NCI-H526 treated with DMSO at 0.1 percent for 48 hours (cell line): ENCODE measurements around the gene ZSWIM6.

Source experiments
- DNase-seq: peaks from one replicate; lab custom pipeline; 2025; lab: John Stamatoyannopoulos, UW

ZSWIM6 gene

DNA sequence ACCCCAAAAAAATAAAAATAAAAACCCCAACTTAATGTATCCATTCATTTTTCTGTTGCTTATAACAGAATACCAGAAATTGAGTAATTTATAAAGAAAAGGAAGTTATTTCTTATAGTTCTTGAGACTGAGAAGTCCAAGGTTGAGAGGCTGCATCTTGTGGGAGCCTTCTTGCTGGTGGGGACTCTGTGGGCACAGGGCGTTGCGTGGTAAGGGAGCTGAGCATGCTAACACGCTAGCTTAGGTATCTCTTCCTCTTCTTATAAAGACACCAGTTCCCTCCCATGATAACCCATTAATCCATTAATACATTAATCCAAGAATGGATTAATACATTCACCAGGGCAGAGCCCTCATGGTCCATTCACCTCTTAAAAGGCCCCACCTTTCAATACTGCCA lies 150.9 kb downstream of the ZSWIM6 start:
- DNase-seq, result no peak

DNA sequence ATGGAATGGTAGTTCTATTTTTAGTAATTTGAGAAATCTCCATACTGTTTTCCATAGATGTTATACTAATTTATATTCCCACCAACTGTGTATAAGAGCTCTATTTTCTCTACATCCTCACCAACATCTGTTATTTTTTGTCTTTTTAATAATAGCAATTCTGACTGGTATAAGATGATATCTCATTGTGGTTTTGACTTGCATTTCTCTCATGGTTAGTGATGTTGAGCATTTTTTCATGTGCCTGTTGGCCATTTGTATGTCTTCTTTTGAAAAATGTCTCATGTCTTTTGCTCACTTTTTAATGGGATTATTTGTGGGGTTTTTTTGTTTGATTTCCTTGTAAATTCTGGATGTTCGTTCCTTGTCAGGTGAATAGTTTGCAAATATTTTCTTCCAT lies 154.4 kb downstream of the ZSWIM6 start:
- no peak for DNase-seq

DNA sequence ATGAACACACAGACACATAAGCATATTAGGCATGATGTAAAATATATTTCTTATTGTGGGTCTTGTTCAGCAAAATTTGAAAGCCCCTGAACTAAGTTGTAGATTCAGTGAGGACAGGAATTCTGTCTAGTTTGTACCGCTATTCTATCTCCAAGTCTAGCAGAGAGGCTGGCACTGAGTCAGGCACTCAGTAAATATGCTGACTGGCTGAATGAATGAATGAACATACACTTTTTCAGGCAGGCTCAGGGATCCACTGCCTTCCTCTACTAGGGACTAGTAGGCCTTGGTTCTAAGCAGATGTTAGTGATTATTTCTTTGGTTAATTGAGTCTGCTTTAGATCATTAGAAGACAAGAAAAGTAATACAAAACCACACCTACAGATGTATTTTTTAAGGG lies 157.5 kb downstream of the ZSWIM6 start:
- no peak for DNase-seq

DNA sequence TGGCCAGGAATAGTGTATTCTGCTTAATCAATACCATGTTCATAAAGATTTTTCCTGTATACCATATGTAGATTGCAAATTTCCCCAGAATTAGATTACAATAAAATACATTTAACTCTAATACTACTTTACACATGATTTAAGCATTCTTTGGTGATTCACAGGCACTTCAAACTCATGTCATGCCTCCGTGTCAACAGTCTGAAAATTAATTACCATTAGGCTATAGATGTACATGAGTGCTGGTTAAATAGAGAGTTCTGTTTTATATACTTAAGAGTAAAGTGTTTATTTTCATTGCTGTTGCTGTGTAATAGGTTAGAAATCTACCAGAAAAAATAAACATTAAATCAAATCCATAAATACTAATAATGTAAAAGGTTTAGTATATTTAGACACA lies 159.8 kb downstream of the ZSWIM6 start:
- no peak for DNase-seq

DNA sequence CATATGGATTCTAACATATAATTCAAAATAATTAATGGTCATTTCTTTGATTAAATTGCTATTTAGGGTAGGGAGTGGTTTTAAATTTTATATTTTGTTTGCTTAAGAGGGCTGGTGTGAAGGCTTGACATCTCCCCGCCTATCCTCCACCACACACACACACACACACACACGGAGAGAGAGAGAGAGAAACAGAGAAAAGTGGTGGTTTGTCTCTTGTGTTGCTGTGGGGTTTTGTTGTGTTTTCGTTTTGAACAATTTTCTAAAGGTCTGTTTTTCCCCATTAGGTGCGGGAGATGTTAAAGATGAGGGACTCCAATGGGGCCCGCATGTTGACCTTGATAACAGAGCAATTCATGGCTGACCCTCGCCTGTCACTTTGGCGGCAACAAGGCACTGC lies 161.9 kb downstream of the ZSWIM6 start:
- peak; percentile 27 for DNase-seq

DNA sequence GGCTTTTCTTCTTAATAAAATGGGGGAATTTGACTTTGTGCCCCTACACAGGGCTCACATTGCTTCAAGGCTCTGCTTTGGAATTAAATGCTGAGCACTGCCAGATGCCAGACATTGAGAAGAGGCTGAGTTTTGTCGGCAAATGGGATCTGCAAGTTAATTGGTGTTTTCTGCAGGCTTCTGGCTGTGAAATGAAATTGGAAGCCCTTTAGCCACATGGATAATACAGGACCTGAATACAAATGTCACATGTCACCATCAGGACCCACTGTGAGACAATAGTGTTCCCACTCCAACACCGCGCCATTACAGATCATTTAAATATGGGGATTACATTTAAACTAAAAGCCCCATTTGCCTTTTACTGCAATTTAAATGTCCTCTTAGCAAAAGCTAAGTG lies 164.4 kb downstream of the ZSWIM6 start:
- no peak for DNase-seq

DNA sequence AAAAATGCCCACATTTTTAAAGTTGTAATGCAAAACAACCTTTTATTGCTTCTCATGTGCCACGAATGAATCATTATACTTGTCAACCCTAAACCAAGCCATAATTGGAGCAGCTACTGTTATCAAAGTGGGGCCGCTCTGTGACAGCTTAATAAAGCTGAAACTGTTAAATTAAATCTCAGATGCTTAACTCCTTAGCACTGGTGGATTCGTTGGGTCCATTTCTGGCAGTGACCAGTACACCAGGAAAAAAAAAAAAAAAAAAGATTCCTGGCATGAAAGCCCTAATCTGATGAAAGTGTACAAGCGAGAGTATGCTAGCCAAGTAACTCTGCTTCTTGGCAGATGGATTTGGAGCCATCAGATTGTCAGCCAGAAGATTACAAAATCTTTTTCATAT lies 164.8 kb downstream of the ZSWIM6 start:
- no peak for DNase-seq

DNA sequence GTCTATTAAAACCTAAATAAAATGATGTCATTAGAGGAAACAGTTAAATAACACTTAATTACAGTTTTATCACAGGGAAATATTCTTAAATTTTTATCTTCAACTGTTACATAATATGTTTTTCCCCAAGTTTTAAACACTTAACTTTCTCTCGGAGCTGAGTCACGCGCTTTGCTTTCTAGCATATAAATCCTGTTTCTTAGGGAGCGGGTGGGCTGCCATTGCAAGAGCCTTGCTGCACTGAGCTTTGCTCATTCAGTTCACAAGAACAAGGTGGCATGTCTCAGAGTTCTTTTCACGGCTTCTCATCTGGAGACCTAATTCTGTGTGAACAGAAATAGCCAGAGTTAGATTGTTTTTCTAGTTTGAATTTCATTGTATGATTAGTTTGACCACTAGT lies 166.1 kb downstream of the ZSWIM6 start:
- no peak for DNase-seq

DNA sequence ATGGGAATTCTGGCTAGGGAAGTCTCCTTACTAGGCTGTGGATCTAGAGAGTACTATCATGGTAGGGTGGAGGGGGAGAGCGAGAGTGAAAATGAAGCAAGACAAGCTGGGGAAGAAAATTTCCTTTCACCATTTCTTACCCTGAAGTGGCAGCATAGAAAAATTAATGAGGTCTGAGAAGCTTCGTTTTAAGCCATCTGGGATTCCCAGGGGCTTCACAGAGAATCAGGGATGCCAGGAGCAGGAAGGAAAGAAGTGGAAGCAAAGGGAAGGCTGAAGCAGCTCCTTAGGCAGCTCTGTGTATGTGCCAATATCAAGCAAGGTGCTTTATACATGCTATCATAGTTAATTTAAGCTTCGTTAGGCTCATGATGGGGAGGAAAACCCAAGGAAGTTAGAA lies 169.9 kb downstream of the ZSWIM6 start:
- DNase-seq, result no peak

DNA sequence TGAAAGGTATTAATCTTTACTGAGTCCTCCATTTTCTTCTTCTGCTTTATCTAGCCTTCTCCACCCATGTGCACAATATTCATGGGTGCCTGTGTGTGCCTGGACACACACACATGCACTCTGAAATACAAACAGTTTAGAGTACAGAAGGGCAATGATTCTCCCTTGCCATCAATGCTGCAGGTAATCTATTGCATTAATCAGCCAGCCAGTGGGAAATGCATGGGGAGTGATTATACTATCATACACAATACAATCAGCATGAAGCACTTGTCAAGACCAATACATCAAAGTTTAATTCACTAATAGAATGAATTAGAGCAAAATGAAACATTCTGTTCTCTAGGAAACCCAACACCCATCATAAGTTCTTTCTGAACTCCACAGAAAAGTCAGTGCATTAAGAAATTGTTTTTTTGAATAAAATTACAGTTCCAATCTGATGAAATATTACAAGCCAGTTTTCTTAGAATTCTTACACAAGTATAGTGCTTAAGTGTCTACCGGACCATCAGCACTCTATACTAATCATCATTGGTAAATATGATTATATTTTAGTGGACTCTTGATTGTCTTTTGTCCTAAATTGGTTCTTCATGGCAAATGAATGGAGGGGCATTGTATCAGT lies 172.2 kb downstream of the ZSWIM6 start:
- DNase-seq, result no peak

DNA sequence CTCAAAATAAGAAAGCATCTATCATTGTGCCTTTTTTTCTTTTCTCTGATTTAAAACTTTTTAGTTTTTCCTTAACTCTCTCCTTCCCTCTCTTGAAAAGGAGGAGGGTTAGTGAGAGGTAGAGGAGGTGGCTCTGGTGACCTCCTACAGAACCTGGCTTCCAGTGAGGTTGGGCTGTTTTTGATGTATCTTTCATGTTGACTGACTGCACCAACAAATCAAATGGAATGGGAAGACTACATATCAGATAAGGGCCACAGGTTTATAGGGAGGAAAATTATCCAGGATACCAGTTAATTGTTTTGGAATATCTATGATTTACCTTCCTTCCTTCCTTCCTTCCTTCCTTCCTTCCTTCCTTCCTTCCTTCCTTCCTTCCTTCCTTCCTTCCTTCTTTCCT lies 173.2 kb downstream of the ZSWIM6 start:
- no peak for DNase-seq

DNA sequence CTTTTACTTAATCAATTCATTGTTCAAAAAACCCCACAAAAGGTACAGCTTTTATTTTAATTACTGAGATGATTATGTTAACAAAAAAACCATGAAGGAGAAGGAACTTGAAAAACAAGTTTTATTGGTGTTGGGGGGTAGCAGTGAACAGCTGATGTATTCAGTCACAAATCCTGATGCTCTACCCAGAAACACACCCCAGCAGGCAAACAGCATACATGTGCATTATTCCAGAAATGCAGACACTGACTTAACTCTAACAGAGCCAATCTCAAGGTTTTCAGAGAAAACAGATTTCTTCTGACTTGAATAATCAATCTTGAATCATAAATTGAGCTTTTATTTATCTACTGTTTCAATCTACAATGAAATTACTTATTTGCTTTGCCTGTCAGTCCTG lies 175.2 kb downstream of the ZSWIM6 start:
- no peak for DNase-seq

DNA sequence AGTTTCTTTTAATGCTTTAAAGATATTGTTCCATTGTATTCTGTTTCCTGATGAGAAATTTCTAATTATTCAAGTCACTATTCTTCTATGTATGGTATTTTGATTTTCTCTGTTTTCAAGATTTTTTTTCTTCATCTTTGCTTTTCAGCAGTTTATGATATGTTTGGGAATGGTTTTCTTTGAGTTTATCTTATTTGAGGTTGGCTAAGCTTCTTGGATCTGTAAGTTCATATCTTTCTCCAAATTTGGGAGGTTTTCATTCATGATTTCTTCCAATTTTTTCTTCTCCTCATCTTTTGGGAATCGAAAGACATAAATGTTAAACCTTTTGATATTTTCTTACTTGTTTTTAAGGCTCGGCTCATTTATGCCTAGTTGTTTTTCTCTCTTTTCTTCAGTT lies 184.9 kb downstream of the ZSWIM6 start:
- DNase-seq, result no peak

DNA sequence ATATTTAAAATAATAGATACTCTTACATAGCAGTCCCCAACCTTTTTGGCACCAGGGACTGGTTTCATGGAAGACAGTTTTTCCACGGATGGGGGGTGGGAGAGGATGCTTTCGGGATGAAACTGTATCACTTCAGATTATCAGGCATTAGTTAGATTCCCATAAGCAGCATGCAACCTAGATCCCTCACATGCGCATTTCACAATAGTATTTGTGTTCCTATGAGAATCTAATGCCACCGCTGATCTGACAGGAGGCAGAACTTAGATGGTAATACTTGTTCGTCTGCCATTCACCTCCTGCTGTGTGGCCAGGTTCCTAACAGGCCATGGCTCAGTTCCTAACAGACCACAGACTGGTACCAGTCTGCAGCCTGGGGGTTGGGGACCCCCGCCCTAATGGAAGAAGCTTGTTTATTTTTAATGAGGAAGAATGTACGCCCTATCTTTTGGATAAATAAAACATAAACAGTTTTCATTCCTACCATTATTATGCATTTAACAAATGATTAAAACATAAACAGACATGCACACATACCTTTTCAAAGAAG lies 187.7 kb downstream of the ZSWIM6 start:
- no peak for DNase-seq

DNA sequence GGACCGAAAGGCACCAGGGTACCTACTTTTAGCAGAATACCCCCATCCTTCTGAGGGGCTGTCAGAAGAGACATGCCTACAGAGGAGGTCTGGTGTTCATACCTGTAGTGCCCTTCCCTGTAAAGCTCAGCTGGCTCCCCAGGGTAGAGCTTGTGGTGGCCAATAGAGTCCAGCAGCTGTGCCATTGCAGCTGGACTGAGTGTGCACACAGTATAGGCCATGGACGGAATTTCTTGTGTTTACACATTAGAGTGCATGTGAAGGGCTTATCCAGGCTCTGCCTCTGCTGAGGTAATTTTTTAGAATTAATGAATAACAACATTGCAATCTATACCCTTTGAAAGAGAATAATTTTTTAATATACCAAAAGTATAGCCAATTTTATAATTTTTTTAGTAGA lies 191.0 kb downstream of the ZSWIM6 start:
- no peak for DNase-seq

DNA sequence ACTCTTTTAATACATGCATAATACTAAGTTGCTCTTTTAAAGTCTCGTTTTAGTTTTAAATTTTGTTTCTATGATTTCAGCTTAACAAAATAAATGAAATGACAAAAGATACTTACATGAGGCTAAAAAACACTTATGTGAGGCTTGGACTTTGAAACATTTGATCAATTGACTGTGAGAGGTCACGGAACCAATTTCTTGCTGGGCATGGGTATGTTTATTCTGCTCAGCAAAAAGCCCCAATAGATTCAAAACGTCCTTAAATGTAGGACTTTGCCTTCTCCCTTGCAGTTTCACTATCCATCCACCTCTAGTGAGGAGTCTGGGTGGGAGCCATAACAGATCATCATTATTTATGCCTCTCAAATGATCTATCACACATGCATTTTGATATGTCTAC lies 191.9 kb downstream of the ZSWIM6 start:
- no peak for DNase-seq

DNA sequence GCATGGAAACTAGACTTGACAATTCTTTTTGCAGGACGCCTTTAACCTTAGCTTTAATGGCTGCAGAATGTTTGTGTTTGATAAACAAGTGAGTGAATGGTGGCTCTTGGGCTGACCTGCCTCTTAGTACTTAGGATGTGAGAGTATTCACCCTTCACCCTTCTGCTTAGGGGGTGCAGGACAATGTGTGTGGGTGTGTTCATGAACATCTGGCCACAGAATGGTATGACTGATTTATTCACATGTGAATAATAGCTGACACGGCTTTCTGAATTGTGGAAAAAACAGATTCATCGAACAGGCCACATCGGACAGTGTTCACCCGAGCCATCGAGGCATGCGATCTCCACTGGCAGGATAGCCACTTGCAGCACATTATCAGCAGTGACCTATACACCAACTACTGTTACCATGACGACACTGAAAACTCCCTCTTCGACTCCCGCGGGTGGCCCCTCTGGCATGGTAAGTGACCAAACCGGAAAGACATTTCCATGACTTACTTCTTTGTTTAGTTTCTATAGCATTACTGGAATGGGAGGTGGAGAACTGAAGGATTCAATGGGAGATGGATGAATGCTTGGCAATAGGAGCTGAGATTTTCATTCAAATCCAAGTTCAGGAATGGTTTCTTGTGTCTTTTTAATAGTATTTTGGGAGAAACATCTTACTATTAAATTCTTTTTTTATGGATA lies 193.6 kb downstream of the ZSWIM6 start:
- DNase-seq, result no peak

DNA sequence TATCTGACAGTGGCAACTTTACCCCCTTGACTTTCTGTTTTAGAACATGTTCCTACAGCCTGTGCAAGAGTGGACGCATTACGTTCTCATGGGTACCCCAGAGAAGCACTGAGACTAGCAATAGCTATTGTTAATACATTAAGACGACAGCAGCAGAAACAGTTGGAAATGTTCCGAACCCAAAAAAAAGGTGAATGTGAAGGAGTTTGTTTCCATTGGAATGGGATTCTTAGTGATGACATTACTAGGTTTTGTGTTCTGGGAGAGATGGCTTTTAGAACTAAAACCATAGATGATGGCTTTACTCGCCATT lies 194.1 kb downstream of the ZSWIM6 start:
- no peak for DNase-seq

DNA sequence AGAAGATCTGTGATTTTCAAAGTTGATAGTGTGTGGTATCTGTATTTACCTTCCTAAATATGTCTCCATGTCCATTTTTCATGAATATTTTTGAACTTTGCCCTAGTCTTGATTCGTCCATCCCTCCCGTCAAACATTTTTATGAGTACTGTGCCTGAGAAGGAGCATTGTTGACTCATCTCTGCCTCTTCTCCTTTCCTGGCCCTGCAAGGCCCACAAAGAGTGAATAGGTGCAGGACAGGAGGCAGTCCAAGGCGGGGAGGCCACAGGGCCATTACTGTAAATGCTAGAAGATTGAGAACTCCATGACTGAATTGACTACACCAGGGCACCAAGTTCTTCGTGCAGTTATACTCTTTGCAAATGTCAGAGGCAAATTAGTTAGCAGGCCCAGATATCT lies 200.9 kb downstream of the ZSWIM6 start:
- no peak for DNase-seq

DNA sequence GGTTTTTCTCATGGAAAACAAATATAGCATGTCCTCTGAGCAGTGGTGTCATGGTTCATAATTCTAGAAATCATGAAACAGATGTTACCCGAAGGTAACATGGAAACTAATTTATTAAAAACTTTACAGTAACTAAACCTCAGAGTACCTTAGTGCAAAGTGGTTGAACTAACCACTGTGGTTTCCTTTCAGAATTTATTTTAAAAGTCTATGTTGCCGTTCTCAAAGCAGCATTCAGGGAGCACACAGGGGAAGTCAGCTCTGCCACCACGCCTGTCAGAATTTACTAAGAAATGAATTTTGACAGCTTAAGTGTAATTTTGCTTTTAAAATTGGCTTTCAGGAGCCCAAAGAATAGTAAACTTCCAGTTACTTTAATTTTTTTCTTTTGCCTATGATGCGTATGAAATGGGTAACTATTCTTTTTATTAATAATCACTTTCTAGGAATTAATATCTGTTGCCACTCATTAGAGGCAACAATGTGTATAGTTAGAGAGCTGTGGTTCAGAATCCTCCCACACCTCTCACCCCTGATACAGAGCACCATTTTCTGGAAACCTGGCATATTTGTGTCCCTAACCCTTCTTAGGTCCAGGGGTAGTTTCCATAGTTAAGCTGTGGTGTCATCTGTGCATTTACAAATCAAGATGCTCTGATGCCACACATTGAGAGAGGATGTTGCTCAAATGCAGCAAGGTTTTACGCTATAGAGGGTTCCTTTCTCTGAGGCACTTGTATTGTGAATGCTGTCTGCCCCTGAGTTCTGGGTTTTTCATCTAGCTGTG lies 202.6 kb downstream of the ZSWIM6 start:
- DNase-seq, result no peak

DNA sequence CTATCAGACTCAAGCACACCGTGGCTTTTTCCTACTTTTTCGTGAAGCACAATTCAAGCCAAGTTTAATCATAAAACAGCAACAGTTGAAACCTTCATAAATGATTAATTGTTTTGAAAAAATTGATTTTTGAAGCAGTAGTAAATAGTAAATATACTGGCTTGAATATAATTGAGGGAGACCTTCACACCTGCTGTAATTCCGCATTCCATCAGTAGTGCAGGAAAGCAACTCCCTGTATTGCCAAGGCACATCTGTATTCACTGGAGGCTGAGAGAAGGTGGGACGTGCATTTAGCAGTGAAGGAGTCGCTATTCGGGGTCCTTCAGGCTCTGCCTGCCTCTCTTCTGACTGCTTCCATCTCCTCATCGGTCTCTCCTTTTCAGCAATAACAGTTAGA lies 203.8 kb downstream of the ZSWIM6 start:
- no peak for DNase-seq

DNA sequence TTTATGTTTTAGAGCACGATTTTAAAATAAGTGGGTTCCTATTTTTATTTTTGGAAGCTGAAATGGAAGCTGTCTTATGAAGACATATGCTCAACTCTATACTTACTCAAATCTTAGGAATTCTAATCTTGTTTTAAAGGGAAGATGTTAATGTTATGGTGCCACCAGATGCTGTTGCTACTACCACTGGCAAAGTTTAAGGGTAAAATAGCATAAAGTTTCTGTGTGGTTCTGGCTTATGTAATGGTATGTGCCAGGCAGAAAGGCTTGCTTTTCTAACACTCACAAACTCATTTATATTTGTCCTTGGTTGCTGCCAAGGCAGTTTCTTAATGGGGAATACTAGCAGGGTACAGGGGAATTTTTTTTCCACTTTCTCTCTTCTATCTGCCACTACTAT lies 204.9 kb downstream of the ZSWIM6 start:
- DNase-seq, result no peak
